Prostate gland (tissue), 2 donors: Measurements from ENCODE around the gene SCAPER.

Experiments used
- POLR2A ChIP-seq: fragments of 450-650 bp; IDR thresholded peaks from one replicate; pipeline ENCODE4 v1.6.1; 2016; ENCODE audit warnings: antibody characterized with exemption, mild to moderate bottlenecking
- POLR2AphosphoS5 ChIP-seq: sonication (generic); formaldehyde crosslinking; IDR thresholded peaks from one replicate; pipeline ENCODE4 v1.6.1; 2017; ENCODE audit warnings: antibody characterized with exemption
- TF ChIP-seq, protein P1 (sequence below), 4 experiments: fragments of 200-600 bp in 2 of 4; fragments of 450-650 bp in 2 of 4; sonication (generic) in 2 of 4; IDR thresholded peaks; 1 replicate in 3 of 4; 2 replicates in 1 of 4; pipeline ENCODE4 v1.5.1; 2016 to 2019; ENCODE audit warnings: antibody characterized with exemption in 4 of 4, mild to moderate bottlenecking in 2 of 4, moderate library complexity in 2 of 4

DNA sequence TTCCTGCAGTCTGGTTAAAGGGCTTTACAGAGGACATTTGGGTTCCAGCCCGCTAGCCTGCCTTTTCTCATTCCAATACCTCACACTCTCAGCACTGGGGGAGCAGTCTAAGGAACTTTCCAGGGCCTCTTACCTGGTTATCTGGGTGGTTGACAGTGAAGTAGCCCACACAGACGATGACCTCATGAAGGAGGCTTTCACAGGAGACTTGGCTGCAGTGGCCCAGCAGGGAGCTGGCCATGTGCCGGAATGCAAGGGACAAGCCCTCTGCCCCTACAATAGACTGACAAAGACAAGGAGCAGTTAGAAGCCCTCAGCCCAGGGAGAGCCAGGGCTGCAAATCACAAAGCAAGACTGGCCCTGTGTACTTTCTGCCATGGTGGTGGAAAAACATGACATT, 529.1 kb downstream of the SCAPER start:
- TF ChIP-seq, protein P1, sequence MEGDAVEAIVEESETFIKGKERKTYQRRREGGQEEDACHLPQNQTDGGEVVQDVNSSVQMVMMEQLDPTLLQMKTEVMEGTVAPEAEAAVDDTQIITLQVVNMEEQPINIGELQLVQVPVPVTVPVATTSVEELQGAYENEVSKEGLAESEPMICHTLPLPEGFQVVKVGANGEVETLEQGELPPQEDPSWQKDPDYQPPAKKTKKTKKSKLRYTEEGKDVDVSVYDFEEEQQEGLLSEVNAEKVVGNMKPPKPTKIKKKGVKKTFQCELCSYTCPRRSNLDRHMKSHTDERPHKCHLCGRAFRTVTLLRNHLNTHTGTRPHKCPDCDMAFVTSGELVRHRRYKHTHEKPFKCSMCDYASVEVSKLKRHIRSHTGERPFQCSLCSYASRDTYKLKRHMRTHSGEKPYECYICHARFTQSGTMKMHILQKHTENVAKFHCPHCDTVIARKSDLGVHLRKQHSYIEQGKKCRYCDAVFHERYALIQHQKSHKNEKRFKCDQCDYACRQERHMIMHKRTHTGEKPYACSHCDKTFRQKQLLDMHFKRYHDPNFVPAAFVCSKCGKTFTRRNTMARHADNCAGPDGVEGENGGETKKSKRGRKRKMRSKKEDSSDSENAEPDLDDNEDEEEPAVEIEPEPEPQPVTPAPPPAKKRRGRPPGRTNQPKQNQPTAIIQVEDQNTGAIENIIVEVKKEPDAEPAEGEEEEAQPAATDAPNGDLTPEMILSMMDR (IDR thresholded peaks at IDR 0.05) = no peak
- TF ChIP-seq POLR2A (no peak), POLR2AphosphoS5 (no peak)
